Panc1 (cell line): ENCODE data around the gene NOTCH1.

ENCODE experiments used
- CTCF ChIP-seq: fragments of 450-650 bp; IDR thresholded peaks from 2 replicates; pipeline ENCODE4 v1.5.1; 2017; ENCODE audit warnings: mild to moderate bottlenecking
- POLR2AphosphoS5 ChIP-seq: IDR thresholded peaks from 2 replicates; pipeline ENCODE4 v1.6.1; 2012; ENCODE audit warnings: mild to moderate bottlenecking, low read depth, low read length, moderate library complexity

- TF ChIP-seq CTCF: no peak
- no peak for TF ChIP-seq POLR2AphosphoS5
Observed at GRCh38 chr9:136497916-136498695, 47.7 kb downstream of the NOTCH1 start.
